Ishikawa (cell line): Measurements from ENCODE around the gene CC2D2A.

Source experiments
- CEBPB ChIP-seq: IDR thresholded peaks from 2 replicates; pipeline ENCODE4 v1.6.1; 2012
- CREB1 ChIP-seq: IDR thresholded peaks from 2 replicates; pipeline ENCODE4 v1.6.1; 2012; ENCODE audit warnings: low read depth
- EGR1 ChIP-seq: IDR thresholded peaks from 2 replicates; pipeline ENCODE4 v1.6.1; 2012
- EP300 ChIP-seq: IDR thresholded peaks from 2 replicates; pipeline ENCODE4 v1.6.1; 2012; ENCODE audit warnings: borderline replicate concordance
- FOXM1 ChIP-seq: IDR thresholded peaks from 2 replicates; pipeline ENCODE4 v1.6.1; 2012; ENCODE audit warnings: low read depth, borderline replicate concordance
- MAX ChIP-seq: IDR thresholded peaks from 2 replicates; pipeline ENCODE4 v1.6.1; 2012
- NFIC ChIP-seq: IDR thresholded peaks from 2 replicates; pipeline ENCODE4 v1.6.1; 2012
- RAD21 ChIP-seq: IDR thresholded peaks from 2 replicates; pipeline ENCODE4 v1.6.1; 2012; ENCODE audit warnings: low read depth
- TAF1 ChIP-seq: IDR thresholded peaks from 2 replicates; pipeline ENCODE4 v1.6.1; 2012; ENCODE audit warnings: low read depth, mild to moderate bottlenecking
- TCF12 ChIP-seq: IDR thresholded peaks from 2 replicates; pipeline ENCODE4 v1.6.1; 2012; ENCODE audit warnings: low read depth
- TEAD4 ChIP-seq: IDR thresholded peaks from 2 replicates; pipeline ENCODE4 v1.6.1; 2012
- YY1 ChIP-seq: IDR thresholded peaks from 2 replicates; pipeline ENCODE4 v1.6.1; 2012; ENCODE audit warnings: low read depth
- ZBTB7A ChIP-seq: IDR thresholded peaks from 2 replicates; pipeline ENCODE4 v1.6.1; 2012; ENCODE audit warnings: low read depth
- TF ChIP-seq, protein P1 (sequence below): IDR thresholded peaks from 2 replicates; pipeline ENCODE4 v1.6.1; 2012
- TF ChIP-seq, protein P2 (sequence below): IDR thresholded peaks from 2 replicates; pipeline ENCODE4 v1.6.1; 2012; ENCODE audit warnings: low read depth, mild to moderate bottlenecking

The CC2D2A gene

DNA sequence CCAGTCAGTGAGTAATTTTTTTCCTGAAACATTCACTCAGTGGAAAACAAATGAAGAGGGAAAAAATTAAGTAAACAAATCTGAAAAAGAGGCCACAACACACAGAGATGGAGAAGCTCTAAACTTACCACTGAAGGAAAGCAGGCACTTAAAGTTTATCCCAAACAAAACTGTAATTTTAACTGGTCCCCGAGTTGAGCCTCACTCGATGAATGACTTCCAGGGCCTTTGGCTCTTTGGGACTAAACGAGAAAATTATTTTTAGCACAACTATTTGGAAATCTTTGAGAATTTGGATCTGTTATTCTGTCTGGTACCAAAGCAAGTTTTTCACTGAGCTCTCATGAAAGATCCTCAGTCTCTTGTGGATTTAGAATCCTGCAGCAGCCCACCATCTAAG, 42.0 kb upstream of the CC2D2A start, which contains the start of gene C1QTNF7:
Gene C1QTNF7, plus strand, starts transcription at position 333 of the 400 bp plus-strand sequence. CDS start 7,711 bp downstream, outside the sequence.
- TF ChIP-seq MAX (no peak), CEBPB (no peak), FOXM1 (no peak), CREB1 (no peak)

- no peak for TF ChIP-seq NFIC
- no peak for TF ChIP-seq ZBTB7A
- TF ChIP-seq TAF1, result no peak
- no peak for TF ChIP-seq CEBPB
- TF ChIP-seq, protein P1, sequence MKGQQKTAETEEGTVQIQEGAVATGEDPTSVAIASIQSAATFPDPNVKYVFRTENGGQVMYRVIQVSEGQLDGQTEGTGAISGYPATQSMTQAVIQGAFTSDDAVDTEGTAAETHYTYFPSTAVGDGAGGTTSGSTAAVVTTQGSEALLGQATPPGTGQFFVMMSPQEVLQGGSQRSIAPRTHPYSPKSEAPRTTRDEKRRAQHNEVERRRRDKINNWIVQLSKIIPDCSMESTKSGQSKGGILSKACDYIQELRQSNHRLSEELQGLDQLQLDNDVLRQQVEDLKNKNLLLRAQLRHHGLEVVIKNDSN, result no peak
- no peak for TF ChIP-seq RAD21
- no peak for TF ChIP-seq CREB1
- no peak for TF ChIP-seq EGR1
- TF ChIP-seq YY1, result no peak
- TF ChIP-seq, protein P2, sequence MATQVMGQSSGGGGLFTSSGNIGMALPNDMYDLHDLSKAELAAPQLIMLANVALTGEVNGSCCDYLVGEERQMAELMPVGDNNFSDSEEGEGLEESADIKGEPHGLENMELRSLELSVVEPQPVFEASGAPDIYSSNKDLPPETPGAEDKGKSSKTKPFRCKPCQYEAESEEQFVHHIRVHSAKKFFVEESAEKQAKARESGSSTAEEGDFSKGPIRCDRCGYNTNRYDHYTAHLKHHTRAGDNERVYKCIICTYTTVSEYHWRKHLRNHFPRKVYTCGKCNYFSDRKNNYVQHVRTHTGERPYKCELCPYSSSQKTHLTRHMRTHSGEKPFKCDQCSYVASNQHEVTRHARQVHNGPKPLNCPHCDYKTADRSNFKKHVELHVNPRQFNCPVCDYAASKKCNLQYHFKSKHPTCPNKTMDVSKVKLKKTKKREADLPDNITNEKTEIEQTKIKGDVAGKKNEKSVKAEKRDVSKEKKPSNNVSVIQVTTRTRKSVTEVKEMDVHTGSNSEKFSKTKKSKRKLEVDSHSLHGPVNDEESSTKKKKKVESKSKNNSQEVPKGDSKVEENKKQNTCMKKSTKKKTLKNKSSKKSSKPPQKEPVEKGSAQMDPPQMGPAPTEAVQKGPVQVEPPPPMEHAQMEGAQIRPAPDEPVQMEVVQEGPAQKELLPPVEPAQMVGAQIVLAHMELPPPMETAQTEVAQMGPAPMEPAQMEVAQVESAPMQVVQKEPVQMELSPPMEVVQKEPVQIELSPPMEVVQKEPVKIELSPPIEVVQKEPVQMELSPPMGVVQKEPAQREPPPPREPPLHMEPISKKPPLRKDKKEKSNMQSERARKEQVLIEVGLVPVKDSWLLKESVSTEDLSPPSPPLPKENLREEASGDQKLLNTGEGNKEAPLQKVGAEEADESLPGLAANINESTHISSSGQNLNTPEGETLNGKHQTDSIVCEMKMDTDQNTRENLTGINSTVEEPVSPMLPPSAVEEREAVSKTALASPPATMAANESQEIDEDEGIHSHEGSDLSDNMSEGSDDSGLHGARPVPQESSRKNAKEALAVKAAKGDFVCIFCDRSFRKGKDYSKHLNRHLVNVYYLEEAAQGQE, result no peak
- no peak for TF ChIP-seq TEAD4
- TF ChIP-seq MAX, result no peak
- TF ChIP-seq FOXM1, result no peak
- TF ChIP-seq EP300, result no peak
- no peak for TF ChIP-seq TCF12
Measured at GRCh38 chr4:15428611-15429010, 41.1 kb upstream of the CC2D2A start.

DNA sequence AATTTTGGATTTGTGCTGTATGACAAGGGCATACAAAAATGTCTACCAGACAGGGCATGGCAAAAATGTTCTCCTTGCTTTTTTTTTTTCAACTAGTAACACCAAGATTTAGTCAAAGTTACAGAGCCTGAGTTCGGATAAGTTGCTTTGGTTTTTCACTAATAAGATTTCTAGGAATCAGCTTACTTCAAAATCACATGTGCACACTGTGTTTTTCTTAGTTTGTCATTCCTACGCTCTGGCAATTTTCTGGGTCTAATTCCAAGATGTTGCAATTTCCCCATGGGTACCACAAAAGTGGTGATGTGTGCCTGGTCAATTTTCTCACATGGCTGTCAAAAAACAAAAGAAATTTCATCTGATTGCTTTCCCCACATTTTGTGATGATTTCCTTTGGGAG, 35.6 kb upstream of the CC2D2A start:
- no peak for TF ChIP-seq RAD21
- TF ChIP-seq FOXM1, result no peak
- TF ChIP-seq NFIC, result no peak
- TF ChIP-seq ZBTB7A, result no peak
- TF ChIP-seq TAF1, result no peak
- no peak for TF ChIP-seq EP300
- no peak for TF ChIP-seq TEAD4
- TF ChIP-seq TCF12, result no peak

DNA sequence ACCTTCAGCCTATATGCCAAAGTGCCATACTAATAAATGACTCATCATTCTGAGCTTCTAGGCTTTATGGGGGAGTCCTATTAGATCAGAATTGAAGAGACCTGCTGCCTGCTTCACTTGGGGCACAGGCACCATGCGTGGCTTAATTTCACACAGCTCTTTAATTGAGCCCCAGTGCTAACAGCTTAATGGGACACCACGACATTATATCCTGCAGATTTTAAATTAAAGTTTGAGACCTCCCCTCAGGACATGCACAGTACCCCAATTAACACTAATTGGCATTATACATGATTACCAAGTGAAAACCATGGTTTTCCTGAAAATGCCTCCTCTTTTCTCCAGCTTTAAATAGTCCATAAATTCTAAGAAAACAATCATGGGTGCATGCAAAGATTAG, 35.0 kb upstream of the CC2D2A start:
- TF ChIP-seq MAX (no peak), TCF12 (no peak), TEAD4 (no peak), EP300 (no peak)
- TF ChIP-seq, protein P1, result no peak

GRCh38 chr4:15436513-15436912, 33.2 kb upstream of the CC2D2A start:
- TF ChIP-seq TCF12 (no peak), TAF1 (no peak), NFIC (no peak), FOXM1 (no peak), YY1 (no peak), CEBPB (no peak), RAD21 (no peak), TEAD4 (no peak), EP300 (no peak), EGR1 (no peak), ZBTB7A (no peak), MAX (no peak), CREB1 (no peak)
- TF ChIP-seq, protein P2, result no peak
- TF ChIP-seq, protein P1, result no peak
